ENCODE data around the gene NDUFS2.

Gene NDUFS2

DNA sequence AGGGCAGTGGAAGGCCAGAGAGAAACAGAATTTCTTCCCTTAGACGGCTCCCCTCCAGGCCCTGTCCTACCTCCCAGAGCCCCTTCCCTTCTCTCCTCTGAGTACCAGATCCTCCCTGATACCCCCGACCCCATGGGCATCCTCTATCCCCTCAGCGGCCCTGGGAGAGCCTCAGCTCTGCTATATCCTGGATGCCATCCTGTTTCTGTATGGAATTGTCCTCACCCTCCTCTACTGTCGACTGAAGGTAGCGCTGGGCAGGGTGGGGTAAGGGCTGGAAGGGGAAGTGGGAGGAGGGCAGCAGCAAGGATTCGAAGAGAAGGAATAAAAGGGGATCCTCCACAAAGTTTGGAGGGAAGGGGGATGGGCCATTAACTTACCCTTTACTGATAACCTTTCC is 15.7 kb downstream of the NDUFS2 start (continued):
- TF ChIP-seq, protein P1, sequence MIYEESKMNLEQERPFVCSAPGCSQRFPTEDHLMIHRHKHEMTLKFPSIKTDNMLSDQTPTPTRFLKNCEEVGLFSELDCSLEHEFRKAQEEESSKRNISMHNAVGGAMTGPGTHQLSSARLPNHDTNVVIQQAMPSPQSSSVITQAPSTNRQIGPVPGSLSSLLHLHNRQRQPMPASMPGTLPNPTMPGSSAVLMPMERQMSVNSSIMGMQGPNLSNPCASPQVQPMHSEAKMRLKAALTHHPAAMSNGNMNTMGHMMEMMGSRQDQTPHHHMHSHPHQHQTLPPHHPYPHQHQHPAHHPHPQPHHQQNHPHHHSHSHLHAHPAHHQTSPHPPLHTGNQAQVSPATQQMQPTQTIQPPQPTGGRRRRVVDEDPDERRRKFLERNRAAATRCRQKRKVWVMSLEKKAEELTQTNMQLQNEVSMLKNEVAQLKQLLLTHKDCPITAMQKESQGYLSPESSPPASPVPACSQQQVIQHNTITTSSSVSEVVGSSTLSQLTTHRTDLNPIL (CRISPR knock-in tag; IDR thresholded peaks at IDR 0.05; ENCODE audit: low read depth) = no peak
- TF ChIP-seq ZNF70 (CRISPR knock-in tag; IDR thresholded peaks at IDR 0.05) (no peak), TCF4 (CRISPR knock-in tag; IDR thresholded peaks at IDR 0.05; ENCODE audit: borderline replicate concordance) (no peak), ISL1 (CRISPR knock-in tag; IDR thresholded peaks at IDR 0.05) (no peak), GLIS3 (CRISPR knock-in tag; IDR thresholded peaks at IDR 0.05) (no peak), ZFP30 (CRISPR knock-in tag; IDR thresholded peaks at IDR 0.05) (no peak)

DNA sequence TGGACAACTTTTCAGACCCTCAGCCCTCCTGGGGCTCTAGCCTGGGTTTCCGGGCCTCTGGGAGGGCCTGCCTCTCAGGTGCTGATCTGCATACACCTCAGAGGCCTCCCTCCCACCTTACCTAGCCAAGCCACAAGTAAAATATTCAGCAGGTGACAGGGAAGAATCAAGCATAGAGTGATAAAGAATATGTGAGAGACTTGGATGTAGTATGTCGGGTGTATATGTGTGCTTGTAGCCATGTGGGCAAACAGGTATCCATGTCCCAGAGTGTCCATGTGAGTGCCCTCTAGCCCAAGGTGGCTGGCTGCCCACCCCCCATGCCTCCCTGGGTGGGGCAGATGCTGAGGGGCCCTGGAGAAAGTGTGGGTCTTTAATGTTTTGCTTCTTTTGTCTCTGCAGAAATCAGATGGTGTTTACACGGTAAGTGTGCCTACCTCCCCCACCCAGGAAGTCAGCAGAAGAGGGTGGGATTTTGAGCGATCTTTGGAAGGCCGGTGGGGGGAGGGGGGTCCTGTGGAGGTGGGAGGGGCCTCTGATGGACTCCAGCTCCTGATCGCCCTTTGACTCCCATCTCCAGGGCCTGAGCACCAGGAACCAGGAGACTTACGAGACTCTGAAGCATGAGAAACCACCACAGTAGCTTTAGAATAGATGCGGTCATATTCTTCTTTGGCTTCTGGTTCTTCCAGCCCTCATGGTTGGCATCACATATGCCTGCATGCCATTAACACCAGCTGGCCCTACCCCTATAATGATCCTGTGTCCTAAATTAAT is 16.3 kb downstream of the NDUFS2 start:
- ATAC-seq = no peak
- TF ChIP-seq TOX (CRISPR knock-in tag; IDR thresholded peaks at IDR 0.05; ENCODE audit: borderline replicate concordance) (no peak), ZNF70 (CRISPR knock-in tag; IDR thresholded peaks at IDR 0.05) (no peak), TCF4 (CRISPR knock-in tag; IDR thresholded peaks at IDR 0.05; ENCODE audit: borderline replicate concordance) (no peak), ZNF8 (CRISPR knock-in tag; IDR thresholded peaks at IDR 0.05) (no peak), BACH2 (CRISPR knock-in tag; IDR thresholded peaks at IDR 0.05; ENCODE audit: borderline replicate concordance) (no peak), OSR1 (CRISPR knock-in tag; IDR thresholded peaks at IDR 0.05) (no peak), ZNF565 (CRISPR knock-in tag; conservative IDR thresholded peaks at IDR 0.05; ENCODE audit: low read depth) (no peak), ZFP30 (CRISPR knock-in tag; IDR thresholded peaks at IDR 0.05) (no peak), ARNTL (CRISPR knock-in tag; IDR thresholded peaks at IDR 0.05; ENCODE audit: borderline replicate concordance, low read depth) (no peak), RARB (CRISPR knock-in tag; IDR thresholded peaks at IDR 0.05) (no peak)
- TF ChIP-seq, protein P2, sequence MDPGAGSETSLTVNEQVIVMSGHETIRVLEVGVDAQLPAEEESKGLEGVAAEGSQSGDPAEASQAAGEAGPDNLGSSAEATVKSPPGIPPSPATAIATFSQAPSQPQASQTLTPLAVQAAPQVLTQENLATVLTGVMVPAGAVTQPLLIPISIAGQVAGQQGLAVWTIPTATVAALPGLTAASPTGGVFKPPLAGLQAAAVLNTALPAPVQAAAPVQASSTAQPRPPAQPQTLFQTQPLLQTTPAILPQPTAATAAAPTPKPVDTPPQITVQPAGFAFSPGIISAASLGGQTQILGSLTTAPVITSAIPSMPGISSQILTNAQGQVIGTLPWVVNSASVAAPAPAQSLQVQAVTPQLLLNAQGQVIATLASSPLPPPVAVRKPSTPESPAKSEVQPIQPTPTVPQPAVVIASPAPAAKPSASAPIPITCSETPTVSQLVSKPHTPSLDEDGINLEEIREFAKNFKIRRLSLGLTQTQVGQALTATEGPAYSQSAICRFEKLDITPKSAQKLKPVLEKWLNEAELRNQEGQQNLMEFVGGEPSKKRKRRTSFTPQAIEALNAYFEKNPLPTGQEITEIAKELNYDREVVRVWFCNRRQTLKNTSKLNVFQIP (CRISPR knock-in tag; IDR thresholded peaks at IDR 0.05; ENCODE audit: borderline replicate concordance, low read depth) = no peak
- TF ChIP-seq, protein P3, sequence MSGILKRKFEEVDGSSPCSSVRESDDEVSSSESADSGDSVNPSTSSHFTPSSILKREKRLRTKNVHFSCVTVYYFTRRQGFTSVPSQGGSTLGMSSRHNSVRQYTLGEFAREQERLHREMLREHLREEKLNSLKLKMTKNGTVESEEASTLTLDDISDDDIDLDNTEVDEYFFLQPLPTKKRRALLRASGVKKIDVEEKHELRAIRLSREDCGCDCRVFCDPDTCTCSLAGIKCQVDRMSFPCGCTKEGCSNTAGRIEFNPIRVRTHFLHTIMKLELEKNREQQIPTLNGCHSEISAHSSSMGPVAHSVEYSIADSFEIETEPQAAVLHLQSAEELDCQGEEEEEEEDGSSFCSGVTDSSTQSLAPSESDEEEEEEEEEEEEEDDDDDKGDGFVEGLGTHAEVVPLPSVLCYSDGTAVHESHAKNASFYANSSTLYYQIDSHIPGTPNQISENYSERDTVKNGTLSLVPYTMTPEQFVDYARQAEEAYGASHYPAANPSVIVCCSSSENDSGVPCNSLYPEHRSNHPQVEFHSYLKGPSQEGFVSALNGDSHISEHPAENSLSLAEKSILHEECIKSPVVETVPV (CRISPR knock-in tag; IDR thresholded peaks at IDR 0.05) = no peak
- TF ChIP-seq, protein P4, sequence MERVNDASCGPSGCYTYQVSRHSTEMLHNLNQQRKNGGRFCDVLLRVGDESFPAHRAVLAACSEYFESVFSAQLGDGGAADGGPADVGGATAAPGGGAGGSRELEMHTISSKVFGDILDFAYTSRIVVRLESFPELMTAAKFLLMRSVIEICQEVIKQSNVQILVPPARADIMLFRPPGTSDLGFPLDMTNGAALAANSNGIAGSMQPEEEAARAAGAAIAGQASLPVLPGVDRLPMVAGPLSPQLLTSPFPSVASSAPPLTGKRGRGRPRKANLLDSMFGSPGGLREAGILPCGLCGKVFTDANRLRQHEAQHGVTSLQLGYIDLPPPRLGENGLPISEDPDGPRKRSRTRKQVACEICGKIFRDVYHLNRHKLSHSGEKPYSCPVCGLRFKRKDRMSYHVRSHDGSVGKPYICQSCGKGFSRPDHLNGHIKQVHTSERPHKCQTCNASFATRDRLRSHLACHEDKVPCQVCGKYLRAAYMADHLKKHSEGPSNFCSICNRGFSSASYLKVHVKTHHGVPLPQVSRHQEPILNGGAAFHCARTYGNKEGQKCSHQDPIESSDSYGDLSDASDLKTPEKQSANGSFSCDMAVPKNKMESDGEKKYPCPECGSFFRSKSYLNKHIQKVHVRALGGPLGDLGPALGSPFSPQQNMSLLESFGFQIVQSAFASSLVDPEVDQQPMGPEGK (CRISPR knock-in tag; IDR thresholded peaks at IDR 0.05; ENCODE audit: borderline replicate concordance) = no peak

DNA sequence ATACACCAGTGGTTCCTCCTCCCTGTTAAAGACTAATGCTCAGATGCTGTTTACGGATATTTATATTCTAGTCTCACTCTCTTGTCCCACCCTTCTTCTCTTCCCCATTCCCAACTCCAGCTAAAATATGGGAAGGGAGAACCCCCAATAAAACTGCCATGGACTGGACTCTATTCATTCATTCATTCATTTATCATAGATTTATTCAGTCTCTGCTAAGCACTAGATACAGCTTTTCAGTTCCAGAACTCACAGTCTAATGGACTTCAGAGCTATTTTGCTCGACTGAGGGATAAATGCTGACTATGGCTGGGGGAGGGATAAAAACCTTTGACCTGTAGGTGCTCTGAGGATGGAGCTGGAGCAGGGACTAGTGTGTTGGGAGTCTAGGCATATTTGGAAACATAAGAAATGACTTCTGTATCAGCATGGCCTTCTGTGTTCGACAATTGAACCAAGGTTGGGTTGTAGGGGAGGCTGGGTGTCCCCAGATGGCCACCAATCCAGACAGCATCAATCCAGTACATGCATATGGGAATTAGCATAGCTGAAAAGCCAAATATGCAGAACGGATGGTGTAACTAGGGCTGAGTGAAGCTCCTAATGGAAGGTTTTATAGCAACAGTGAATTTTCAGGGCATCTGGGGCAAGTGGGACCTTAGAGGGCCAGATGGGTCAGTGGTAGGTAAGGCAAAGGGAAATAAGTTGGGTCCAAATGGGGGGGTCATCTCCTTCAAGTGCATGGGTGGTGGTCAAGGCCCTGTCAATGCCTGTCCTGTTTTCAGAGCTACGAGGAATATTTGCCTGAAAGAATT is 17.1 kb downstream of the NDUFS2 start:
- ATAC-seq = no peak
- TF ChIP-seq, protein P4 (CRISPR knock-in tag; IDR thresholded peaks at IDR 0.05; ENCODE audit: borderline replicate concordance) = no peak
- no peak for TF ChIP-seq RARB (CRISPR knock-in tag; IDR thresholded peaks at IDR 0.05)
- no peak for TF ChIP-seq OSR1 (CRISPR knock-in tag; IDR thresholded peaks at IDR 0.05)
- TF ChIP-seq, protein P3 (CRISPR knock-in tag; IDR thresholded peaks at IDR 0.05) = no peak
- TF ChIP-seq BACH2 (CRISPR knock-in tag; IDR thresholded peaks at IDR 0.05; ENCODE audit: borderline replicate concordance) = no peak
- TF ChIP-seq, protein P5, sequence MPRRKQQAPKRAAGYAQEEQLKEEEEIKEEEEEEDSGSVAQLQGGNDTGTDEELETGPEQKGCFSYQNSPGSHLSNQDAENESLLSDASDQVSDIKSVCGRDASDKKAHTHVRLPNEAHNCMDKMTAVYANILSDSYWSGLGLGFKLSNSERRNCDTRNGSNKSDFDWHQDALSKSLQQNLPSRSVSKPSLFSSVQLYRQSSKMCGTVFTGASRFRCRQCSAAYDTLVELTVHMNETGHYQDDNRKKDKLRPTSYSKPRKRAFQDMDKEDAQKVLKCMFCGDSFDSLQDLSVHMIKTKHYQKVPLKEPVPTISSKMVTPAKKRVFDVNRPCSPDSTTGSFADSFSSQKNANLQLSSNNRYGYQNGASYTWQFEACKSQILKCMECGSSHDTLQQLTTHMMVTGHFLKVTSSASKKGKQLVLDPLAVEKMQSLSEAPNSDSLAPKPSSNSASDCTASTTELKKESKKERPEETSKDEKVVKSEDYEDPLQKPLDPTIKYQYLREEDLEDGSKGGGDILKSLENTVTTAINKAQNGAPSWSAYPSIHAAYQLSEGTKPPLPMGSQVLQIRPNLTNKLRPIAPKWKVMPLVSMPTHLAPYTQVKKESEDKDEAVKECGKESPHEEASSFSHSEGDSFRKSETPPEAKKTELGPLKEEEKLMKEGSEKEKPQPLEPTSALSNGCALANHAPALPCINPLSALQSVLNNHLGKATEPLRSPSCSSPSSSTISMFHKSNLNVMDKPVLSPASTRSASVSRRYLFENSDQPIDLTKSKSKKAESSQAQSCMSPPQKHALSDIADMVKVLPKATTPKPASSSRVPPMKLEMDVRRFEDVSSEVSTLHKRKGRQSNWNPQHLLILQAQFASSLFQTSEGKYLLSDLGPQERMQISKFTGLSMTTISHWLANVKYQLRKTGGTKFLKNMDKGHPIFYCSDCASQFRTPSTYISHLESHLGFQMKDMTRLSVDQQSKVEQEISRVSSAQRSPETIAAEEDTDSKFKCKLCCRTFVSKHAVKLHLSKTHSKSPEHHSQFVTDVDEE (CRISPR knock-in tag; IDR thresholded peaks at IDR 0.05) = no peak
- no peak for TF ChIP-seq CSDC2 (CRISPR knock-in tag; IDR thresholded peaks at IDR 0.05)
- no peak for TF ChIP-seq TOX (CRISPR knock-in tag; IDR thresholded peaks at IDR 0.05; ENCODE audit: borderline replicate concordance)
- TF ChIP-seq ZNF70 (CRISPR knock-in tag; IDR thresholded peaks at IDR 0.05) = no peak
- TF ChIP-seq ZFP3 (CRISPR knock-in tag; IDR thresholded peaks at IDR 0.05) = no peak
- TF ChIP-seq ZNF565 (CRISPR knock-in tag; conservative IDR thresholded peaks at IDR 0.05; ENCODE audit: low read depth) = no peak
- TF ChIP-seq ARNTL (CRISPR knock-in tag; IDR thresholded peaks at IDR 0.05; ENCODE audit: borderline replicate concordance, low read depth) = no peak
- TF ChIP-seq GLIS3 (CRISPR knock-in tag; IDR thresholded peaks at IDR 0.05) = no peak
- TF ChIP-seq ZC3H10 (CRISPR knock-in tag; IDR thresholded peaks at IDR 0.05) = no peak
- no peak for TF ChIP-seq ISL1 (CRISPR knock-in tag; IDR thresholded peaks at IDR 0.05)
- no peak for TF ChIP-seq ZNF8 (CRISPR knock-in tag; IDR thresholded peaks at IDR 0.05)
- TF ChIP-seq ZFP30 (CRISPR knock-in tag; IDR thresholded peaks at IDR 0.05) = no peak
- TF ChIP-seq ESRRG (CRISPR knock-in tag; IDR thresholded peaks at IDR 0.05) = no peak

Measured in SK-N-SH treated with all-trans-retinoic acid at 6 μM for 48 hours (cell line).